K562 (cell line): Measurements from ENCODE around the gene CMBL. TPM values are rescaled to one million over a fixed set of nuclear protein-coding genes. Genes with fewer than 3 reads are reported as not detected.
"Not testable (repeated sequence)": the region's sequence is repeated elsewhere in the genome, so short reads cannot be mapped to it uniquely, and the experiment has no call there.

Source experiments
- ATAC-seq: fragments of 200-7000 bp; cut with Tn5 transposase; 3 replicates; pipeline ENCODE4 v1.9.1; 2020; ENCODE audit warnings: moderate library complexity
- BruUV-seq: library from RNA; stranded (reverse); fragments of 400-500 nt; replicated peaks from 2 replicates; lab custom pipeline; 2021; lab: Mats Ljungman, UMichigan
- CTCF ChIA-PET: fragments of 300-600 bp; formaldehyde crosslinking; extraction: SDS; loops from one replicate; lab custom pipeline; 2021; ENCODE audit warnings: low intra/inter-chr PET ratio; lab: Yijun Ruan, JAX
- POLR2A ChIA-PET: fragments of 300-600, 350-650 bp; sonication (Branson Sonifier 250); formaldehyde crosslinking; extraction: SDS; loops from one replicate; lab custom pipeline; 2021; ENCODE audit warnings: antibody characterized with exemption, inconsistent platforms; lab: Yijun Ruan, JAX
- DNase-seq, 4 experiments: peaks; one replicate each; pipeline versions ENCODE4 v3.0.0 to v3.0.0-alpha.2; 2011 to 2018; ENCODE audit warnings: low spot score in 3 of 4, mixed read lengths in 3 of 4; ENCODE audit errors: extremely low read depth in 1 of 4
- FAIRE-seq: peaks from 2 replicates; lab custom pipeline; 2011; peaks lifted over from hg19 to GRCh38; lab: Jason Lieb, UNC
- H2AFZ ChIP-seq: 2 replicates; pipeline ENCODE4 v1.6.0; 2011; ENCODE audit warnings: low read depth, low read length, control low read depth, inconsistent platforms
- H3K27ac ChIP-seq: fragments of 200-600 bp; 3 replicates; pipeline ENCODE4 v1.8.0; 2011; ENCODE audit warnings: low read depth, mild to moderate bottlenecking, control low read depth, inconsistent platforms, low read length, moderate library complexity, mixed read lengths; ENCODE audit errors: extremely low read depth
- H3K27me3 ChIP-seq, 2 experiments: fragments of 300-600 bp in 1 of 2; 2 replicates in 1 of 2; 3 replicates in 1 of 2; pipeline versions ENCODE4 v1.6.0 to v1.8.0; 2011; ENCODE audit warnings: inconsistent platforms in 2 of 2, low read length in 2 of 2, mild to moderate bottlenecking in 1 of 2, mixed read lengths in 1 of 2, moderate library complexity in 1 of 2; ENCODE audit not compliant: control insufficient read depth in 2 of 2, insufficient read depth in 2 of 2
- H3K36me3 ChIP-seq: fragments of 300-600 bp; 3 replicates; pipeline ENCODE4 v1.8.0; 2011; ENCODE audit warnings: mild to moderate bottlenecking, low read length, inconsistent platforms; ENCODE audit not compliant: control insufficient read depth, insufficient read depth
- H3K4me1 ChIP-seq, 2 experiments: fragments of 200-600 bp in 1 of 2; replicated peaks in 1 of 2; 2 replicates in 1 of 2; 3 replicates in 1 of 2; pipeline versions ENCODE4 v1.5.1 to v1.8.0; 2011; ENCODE audit warnings: inconsistent platforms in 2 of 2, low read length in 2 of 2, mild to moderate bottlenecking in 1 of 2, mixed read lengths in 1 of 2, moderate library complexity in 1 of 2; ENCODE audit not compliant: control insufficient read depth in 2 of 2, insufficient read depth in 2 of 2
- H3K4me2 ChIP-seq: 2 replicates; pipeline ENCODE4 v1.6.1; 2011; ENCODE audit warnings: low read length, control low read depth, inconsistent platforms, mixed read lengths; ENCODE audit not compliant: insufficient read depth
- H3K4me3 ChIP-seq: fragments of 200-600 bp; sonication (generic), shearing (Covaris generic); 2 replicates; pipeline ENCODE4 v1.5.1; 2016; ENCODE audit warnings: control low read depth, inconsistent platforms
- H3K79me2 ChIP-seq: fragments of 200-600 bp; 3 replicates; pipeline ENCODE4 v1.8.0; 2011; ENCODE audit warnings: low read length, inconsistent platforms; ENCODE audit not compliant: control insufficient read depth, insufficient read depth
- H3K9ac ChIP-seq, 2 experiments: 2 replicates each; pipeline versions ENCODE4 v1.6.0 to v1.6.1; 2011; ENCODE audit warnings: low read depth in 2 of 2, low read length in 2 of 2, control low read depth in 1 of 2, inconsistent platforms in 1 of 2, mild to moderate bottlenecking in 1 of 2, mixed read lengths in 1 of 2; ENCODE audit not compliant: insufficient read depth in 1 of 2
- H3K9me1 ChIP-seq: one replicate; pipeline ENCODE4 v1.6.0; 2011; ENCODE audit warnings: inconsistent platforms, mild to moderate bottlenecking, low read length, moderate library complexity; ENCODE audit not compliant: control insufficient read depth, insufficient read depth
- H3K9me3 ChIP-seq: replicated peaks from 2 replicates; pipeline ENCODE4 v1.5.1; 2011; ENCODE audit warnings: low read depth, low read length, inconsistent platforms; ENCODE audit not compliant: control insufficient read depth, insufficient read depth
- H4K20me1 ChIP-seq: replicated peaks from 2 replicates; pipeline ENCODE4 v1.6.1; 2011; ENCODE audit warnings: low read length, inconsistent platforms, mixed read lengths; ENCODE audit not compliant: control insufficient read depth, insufficient read depth
- BCOR ChIP-seq: fragments of 450-650 bp; IDR thresholded peaks from 2 replicates; pipeline ENCODE4 v1.6.1; 2016
- DACH1 ChIP-seq: fragments of 450-650 bp; IDR thresholded peaks from 2 replicates; pipeline ENCODE4 v1.6.1; 2018; ENCODE audit not compliant: partially characterized antibody
- NFIC ChIP-seq: fragments of 450-650 bp; IDR thresholded peaks from 2 replicates; pipeline ENCODE4 v1.6.1; 2017; ENCODE audit warnings: mild to moderate bottlenecking, inconsistent platforms
- RBM25 ChIP-seq: fragments of 200-400 bp; formaldehyde crosslinking; IDR thresholded peaks from 2 replicates; pipeline ENCODE4 v1.6.1; 2018; ENCODE audit warnings: low read length, low read depth, moderate library complexity; ENCODE audit not compliant: severe bottlenecking
- STAT5B ChIP-seq: fragments of 250-450 bp; sonication (Bioruptor Pico); IDR thresholded peaks from 2 replicates; pipeline ENCODE4 v1.8.0; 2021; ENCODE audit warnings: mild to moderate bottlenecking, inconsistent platforms
- TBP ChIP-seq: optimal IDR thresholded peaks from 2 replicates; pipeline ENCODE3; 2011; ENCODE audit warnings: low read depth, low read length, improper control_type of control experiment
- YY1 ChIP-seq, 3 experiments: IDR thresholded peaks; 2 replicates each; pipeline ENCODE4 v1.6.1; 2011; ENCODE audit warnings: low read length in 2 of 3, mild to moderate bottlenecking in 2 of 3, moderate library complexity in 2 of 3, borderline replicate concordance in 1 of 3, control low read depth in 1 of 3, low read depth in 1 of 3; ENCODE audit not compliant: insufficient read depth in 3 of 3, insufficient replicate concordance in 2 of 3, control insufficient read depth in 1 of 3, insufficient read length in 1 of 3; ENCODE audit errors: extremely low read depth in 1 of 3
- ZFPM2 ChIP-seq: fragments of 250-450 bp; sonication (Bioruptor Pico); IDR thresholded peaks from 2 replicates; pipeline ENCODE4 v1.5.1; 2022; ENCODE audit warnings: mild to moderate bottlenecking
- ZNF121 ChIP-seq: sonication (generic); formaldehyde crosslinking; conservative IDR thresholded peaks from 2 replicates; pipeline ENCODE4 v1.8.0; 2022; ENCODE audit warnings: missing genetic modification reagents
- ZNF175 ChIP-seq: fragments of 200-800 bp; sonication (Bioruptor generic); IDR thresholded peaks from 2 replicates; pipeline ENCODE4 v1.6.1; 2016; ENCODE audit warnings: low read depth, mild to moderate bottlenecking, missing genetic modification characterization, missing compliant biosample characterization
- ZNF354B ChIP-seq: fragments of 250-450 bp; sonication (Bioruptor Pico); IDR thresholded peaks from 2 replicates; pipeline ENCODE4 v1.4.0; 2020
- ZNF384 ChIP-seq: IDR thresholded peaks from 2 replicates; pipeline ENCODE4 v1.6.1; 2012; ENCODE audit warnings: low read depth, low read length, improper control_type of control experiment
- WGBS: fragments of 100-300 bp; shearing (Covaris generic); methylation state at CpG from one replicate; pipeline ENCODE4 v1.1.6; 2016; ENCODE audit warnings: low coverage, mixed read lengths; ENCODE audit not compliant: insufficient coverage; ENCODE audit errors: missing lambda C conversion rate; 5-methylcytosine and 5-hydroxymethylcytosine counted together
- in situ Hi-C: fragments of 300-500 bp; cut with MboI; formaldehyde crosslinking; loops from 4 replicates; pipeline ENCODE4 v1.15.0; 2018; ENCODE audit warnings: inconsistent platforms, mixed read lengths
- intact Hi-C: fragments of 100-400 bp; cut with micrococcal nuclease; formaldehyde crosslinking; loops from 2 replicates; pipeline ENCODE4 v1.14.2; 2022
- polyA plus RNA-seq, 8 experiments: library from polyadenylated mRNA; depleted of rRNA in 4 of 8; stranded (reverse) in 5 of 8; unstranded in 3 of 8; fragments of >200 nt; fragmentation: Nextera tagmentation in 2 of 8; fragmentation: Illumina TruSeq in 1 of 8; extraction: Ambion mirVana in 2 of 8; extraction: Trizol in 1 of 8; gene quantifications; 2 replicates each; pipeline versions ENCODE4 v1.2.1 to v1.2.3, GENCODE V29; 2011 to 2014; ENCODE audit warnings: inconsistent platforms in 1 of 8, missing spikeins in 1 of 8
- total RNA-seq, 7 experiments: library from RNA; depleted of rRNA in 6 of 7; stranded (reverse); fragments of >200 nt in 6 of 7; fragmentation: Illumina TruSeq in 2 of 7; extraction: Trizol in 2 of 7; gene quantifications; 2 replicates each; pipeline versions ENCODE4 v1.2.1 to v1.2.3, GENCODE V29; 2011 to 2021; ENCODE audit warnings: low replicate concordance in 1 of 7

CMBL gene
- total and polyA plus RNA-seq, 9 of the 15 experiments (the other 6 are each of a cell fraction or from before 2014, with no cell fraction given) = 22.6 to 192 (median 71.1) TPM

- TF ChIP-seq NFIC = peak; percentile 88
- peaks cover 16% of the 10 kb centered on the region for H3K36me3 ChIP-seq
- H3K9ac ChIP-seq, H3K79me2 ChIP-seq, H3K4me3 ChIP-seq, H3K9me1 ChIP-seq, DNase-seq, intact Hi-C loops, H3K4me2 ChIP-seq, CTCF ChIA-PET, BruUV-seq, H4K20me1 ChIP-seq, H3K27me3 ChIP-seq, H3K27ac ChIP-seq, in situ Hi-C loops, H2AFZ ChIP-seq, FAIRE-seq, H3K9me3 ChIP-seq: not testable (repeated sequence)
- peaks cover 0 to 12% of the 10 kb centered on the region in 2 experiments; a peak in 2 of 5 replicates for H3K4me1 ChIP-seq
- 52% methylated on average over 6 of the region's 6 CpGs for WGBS
- ATAC-seq = 0 out of 3 replicates have a peak, but pooled peaks have one; percentile 6
- POLR2A ChIA-PET = interaction anchor here (2.1 kb wide), 1 partner anchor 12 kb away, joined by 5 read pairs; no protein-coding TSS in a partner anchor
Measured at GRCh38 chr5:10272875-10273209, 34.9 kb downstream of the CMBL start.

GRCh38 chr5:10272053-10272874 is 35.4 kb downstream of the CMBL start:
- peaks cover 10% of the 10 kb centered on the region for H3K36me3 ChIP-seq
- no peaks in the 10 kb centered on the region for H3K9me3 ChIP-seq
- TF ChIP-seq YY1 (IDR thresholded peaks at IDR 0.05; ENCODE audit: borderline replicate concordance in 1 of 3, control insufficient read depth in 1 of 3, extremely low read depth in 1 of 3, insufficient read depth in 3 of 3, insufficient read length in 1 of 3, insufficient replicate concordance in 2 of 3, low read depth in 1 of 3, low read length in 2 of 3) (no peak), ZNF354B (CRISPR knock-in tag) (no peak), STAT5B (CRISPR knock-in tag) (no peak), ZNF175 (CRISPR knock-in tag) (no peak), ZNF121 (CRISPR knock-in tag) (peak; percentile 90), BCOR (0 out of 2 replicates have a peak, but pooled peaks have one; percentile 14), TBP (no peak), ZNF384 (peak; percentile 23; the same call in 1 of the 2 replicates), ZFPM2 (CRISPR knock-in tag) (no peak), DACH1 (no peak), RBM25 (peak; percentile 26)
- no peaks in the 10 kb centered on the region for H3K27me3 ChIP-seq
- DNase-seq (no peak), FAIRE-seq (no peak), ATAC-seq (no peak)
- H3K4me3 ChIP-seq = no peak overlapping the region
- H4K20me1 ChIP-seq = no peaks in the 10 kb centered on the region
- in situ Hi-C loops (no loop called here), intact Hi-C loops (no loop called here)
- no peaks in the 10 kb centered on the region for H3K79me2 ChIP-seq
- H3K9ac ChIP-seq = no peak overlapping the region
- peaks cover 0 to 12% of the 10 kb centered on the region in 2 experiments; a peak in 2 of 5 replicates for H3K4me1 ChIP-seq
- H3K4me2 ChIP-seq = no peak overlapping the region
- no peaks in the 10 kb centered on the region for H3K9me1 ChIP-seq
- POLR2A ChIA-PET = interaction anchor here (2.1 kb wide), 1 partner anchor 11 kb away, joined by 5 read pairs; no protein-coding TSS in a partner anchor
- no TSS peak for BruUV-seq
- WGBS = 82% methylated on average over 7 of the region's 9 CpGs
- CTCF ChIA-PET = no interaction called here
- H3K27ac ChIP-seq = no peak overlapping the region
- H2AFZ ChIP-seq = no peak overlapping the region
